ENCODE results near the gene C14orf180. TPM values are rescaled to one million over a fixed set of nuclear protein-coding genes. Genes with fewer than 3 reads are reported as not detected.

C14orf180 gene
- total and polyA plus RNA-seq, 2 donors from 2014 or later, result 2.1 to 3.1 TPM

DNA sequence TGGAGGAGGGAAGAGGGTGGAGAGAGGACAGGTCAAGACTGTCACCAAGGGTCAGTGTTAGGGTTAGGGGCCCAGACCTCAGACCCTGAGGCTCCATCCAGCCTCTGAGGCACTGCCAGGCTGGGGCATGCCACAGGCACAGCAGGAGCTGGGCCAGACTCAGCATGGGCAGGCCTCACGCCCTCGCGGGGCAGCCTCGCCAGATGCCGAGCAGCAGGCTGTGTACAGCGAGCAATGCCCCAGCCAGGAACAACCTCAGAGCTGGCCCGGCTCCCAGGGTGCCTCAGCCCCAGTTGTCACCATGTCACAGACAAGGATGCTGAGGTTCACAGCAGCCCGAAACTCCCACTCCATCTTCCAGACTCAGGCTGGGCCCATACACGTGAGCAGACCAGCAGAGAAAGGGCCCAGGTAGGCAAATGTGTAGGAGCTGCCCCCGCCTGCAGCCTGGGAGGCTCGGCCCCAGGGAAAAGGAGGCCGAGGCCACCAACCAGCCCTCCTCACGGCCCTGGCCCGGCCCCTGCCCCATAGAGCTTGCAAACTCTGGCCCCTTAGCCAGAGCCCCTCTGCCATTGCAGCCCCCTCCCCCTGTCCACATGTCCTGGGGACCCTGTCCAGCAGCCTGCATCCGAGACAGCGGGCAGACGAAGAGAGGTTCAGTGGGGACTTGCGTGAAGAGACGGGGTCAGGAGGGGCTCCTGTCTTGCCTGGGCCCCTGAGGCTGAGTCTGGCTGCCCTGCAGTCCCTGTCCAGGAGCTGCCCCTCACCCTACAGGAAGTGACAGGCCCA lies 7.5 kb downstream of the C14orf180 start:
- H3K9ac ChIP-seq (ENCODE audit: low read length in 3 of 3), result no peak overlapping the region
- H3K27ac ChIP-seq (ENCODE audit: low read depth in 2 of 2, low read length in 2 of 2), result no peak overlapping the region
- H3K4me1 ChIP-seq (ENCODE audit: control insufficient read depth in 2 of 3, insufficient read depth in 2 of 3, low read depth in 1 of 3, low read length in 3 of 3), result peaks cover 0 to 16% (median 0%) of the 10 kb centered on the region in 3 donors
- no peaks in the 10 kb centered on the region for H3K9me3 ChIP-seq (ENCODE audit: control insufficient read depth in 2 of 3, insufficient read depth in 1 of 3, low read length in 3 of 3)
- no peaks in the 10 kb centered on the region for H3K27me3 ChIP-seq (ENCODE audit: control insufficient read depth, insufficient read depth, low read length)
- no peak overlapping the region for H3K4me3 ChIP-seq (ENCODE audit: low read length in 3 of 3)
- DNase-seq (peak in 1 of 5 donors; percentile 89), FAIRE-seq (no peak)
- no peaks in the 10 kb centered on the region for H3K36me3 ChIP-seq (ENCODE audit: control insufficient read depth in 2 of 3, insufficient read depth in 3 of 3, low read length in 3 of 3)
- intact Hi-C loops (cut with DNase I), result no loop called here
- TF ChIP-seq, protein P1, sequence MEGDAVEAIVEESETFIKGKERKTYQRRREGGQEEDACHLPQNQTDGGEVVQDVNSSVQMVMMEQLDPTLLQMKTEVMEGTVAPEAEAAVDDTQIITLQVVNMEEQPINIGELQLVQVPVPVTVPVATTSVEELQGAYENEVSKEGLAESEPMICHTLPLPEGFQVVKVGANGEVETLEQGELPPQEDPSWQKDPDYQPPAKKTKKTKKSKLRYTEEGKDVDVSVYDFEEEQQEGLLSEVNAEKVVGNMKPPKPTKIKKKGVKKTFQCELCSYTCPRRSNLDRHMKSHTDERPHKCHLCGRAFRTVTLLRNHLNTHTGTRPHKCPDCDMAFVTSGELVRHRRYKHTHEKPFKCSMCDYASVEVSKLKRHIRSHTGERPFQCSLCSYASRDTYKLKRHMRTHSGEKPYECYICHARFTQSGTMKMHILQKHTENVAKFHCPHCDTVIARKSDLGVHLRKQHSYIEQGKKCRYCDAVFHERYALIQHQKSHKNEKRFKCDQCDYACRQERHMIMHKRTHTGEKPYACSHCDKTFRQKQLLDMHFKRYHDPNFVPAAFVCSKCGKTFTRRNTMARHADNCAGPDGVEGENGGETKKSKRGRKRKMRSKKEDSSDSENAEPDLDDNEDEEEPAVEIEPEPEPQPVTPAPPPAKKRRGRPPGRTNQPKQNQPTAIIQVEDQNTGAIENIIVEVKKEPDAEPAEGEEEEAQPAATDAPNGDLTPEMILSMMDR (IDR thresholded peaks at IDR 0.05; ENCODE audit: borderline replicate concordance, extremely low read depth, insufficient read depth), result no peak

DNA sequence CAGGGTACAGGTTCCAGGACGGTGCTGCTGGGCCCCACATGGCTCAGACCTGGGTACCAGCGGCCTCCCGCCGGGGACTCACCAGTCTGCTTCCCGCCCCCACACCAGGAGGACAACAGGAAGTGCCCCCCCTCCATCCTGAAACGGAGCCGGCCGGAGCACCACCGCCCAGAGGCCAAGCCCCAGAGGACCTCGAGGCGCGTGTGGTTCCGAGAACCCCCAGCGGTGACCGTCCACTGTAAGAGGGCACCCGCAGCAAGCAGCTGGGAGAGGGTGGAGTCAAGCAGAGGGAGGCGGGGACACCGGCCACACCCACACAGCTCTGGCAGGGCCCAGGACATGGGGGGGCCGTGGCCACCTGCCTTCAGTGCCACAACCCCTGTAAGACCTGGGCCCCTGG lies 8.1 kb downstream of the C14orf180 start:
- H3K27me3 ChIP-seq (ENCODE audit: control insufficient read depth, insufficient read depth, low read length), result no peaks in the 10 kb centered on the region
- FAIRE-seq, result no peak
- intact Hi-C loops (cut with DNase I), result no loop called here

DNA sequence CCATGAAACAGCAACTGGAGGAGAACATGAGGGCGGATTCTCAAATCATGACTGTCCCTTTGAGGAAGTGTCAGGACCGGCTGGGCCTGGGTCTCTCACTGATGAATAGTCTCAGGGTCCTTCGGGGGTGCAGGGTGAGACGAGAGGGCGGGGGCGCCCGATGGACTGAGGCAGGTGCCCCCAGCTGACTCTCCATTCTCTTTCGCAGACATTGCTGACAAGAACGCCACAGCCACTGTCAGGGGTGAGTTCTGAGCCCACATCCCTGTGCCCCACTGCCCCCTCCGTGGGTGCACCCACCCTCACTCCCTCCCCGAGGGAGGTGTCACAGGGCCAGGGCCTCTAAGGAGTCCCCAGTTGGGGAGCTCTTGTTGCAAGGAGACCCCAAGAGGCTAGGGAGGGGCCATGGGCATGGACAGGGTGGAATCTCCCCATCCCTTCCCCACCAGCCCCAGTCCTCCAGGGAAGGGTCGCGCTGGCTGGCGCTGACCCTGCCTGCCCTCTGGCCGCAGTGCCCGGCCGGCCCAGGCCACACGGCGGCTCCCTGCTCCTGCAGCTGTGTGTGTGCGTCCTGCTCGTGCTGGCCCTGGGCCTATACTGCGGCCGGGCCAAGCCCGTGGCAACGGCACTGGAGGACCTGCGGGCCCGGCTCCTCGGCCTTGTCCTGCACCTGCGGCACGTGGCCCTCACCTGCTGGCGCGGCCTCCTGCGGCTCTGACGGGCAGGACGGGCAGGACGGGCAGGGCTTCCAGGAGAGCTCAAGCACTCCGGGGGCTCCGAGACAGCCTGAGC lies 8.7 kb downstream of the C14orf180 start:
- Histone ChIP-seq H3K27ac (ENCODE audit: low read depth in 2 of 2, low read length in 2 of 2) (no peak overlapping the region), H3K27me3 (ENCODE audit: control insufficient read depth, insufficient read depth, low read length) (no peaks in the 10 kb centered on the region)
- intact Hi-C loops (cut with DNase I), result no loop called here

More for the DNA sequence above, 8.1 kb downstream of the C14orf180 start:
- TF ChIP-seq, protein P1 (IDR thresholded peaks at IDR 0.05; ENCODE audit: borderline replicate concordance, extremely low read depth, insufficient read depth), result no peak
- Histone ChIP-seq H3K27ac (ENCODE audit: low read depth in 2 of 2, low read length in 2 of 2) (no peak overlapping the region), H3K9me3 (ENCODE audit: control insufficient read depth in 2 of 3, insufficient read depth in 1 of 3, low read length in 3 of 3) (no peaks in the 10 kb centered on the region), H3K4me1 (ENCODE audit: control insufficient read depth in 2 of 3, insufficient read depth in 2 of 3, low read depth in 1 of 3, low read length in 3 of 3) (peaks cover 0 to 13% (median 0%) of the 10 kb centered on the region in 3 donors), H3K4me3 (ENCODE audit: low read length in 3 of 3) (no peak overlapping the region), H3K9ac (ENCODE audit: low read length in 3 of 3) (no peak overlapping the region), H3K36me3 (ENCODE audit: control insufficient read depth in 2 of 3, insufficient read depth in 3 of 3, low read length in 3 of 3) (no peaks in the 10 kb centered on the region)
- no peak for DNase-seq

More for the DNA sequence above, 8.7 kb downstream of the C14orf180 start:
- no peak for FAIRE-seq
- H3K9me3 ChIP-seq (ENCODE audit: control insufficient read depth in 2 of 3, insufficient read depth in 1 of 3, low read length in 3 of 3), result no peaks in the 10 kb centered on the region
- H3K9ac ChIP-seq (ENCODE audit: low read length in 3 of 3), result no peak overlapping the region
- DNase-seq, result no peak
- TF ChIP-seq, protein P1 (IDR thresholded peaks at IDR 0.05; ENCODE audit: borderline replicate concordance, extremely low read depth, insufficient read depth), result no peak
- peaks cover 0 to 7% (median 0%) of the 10 kb centered on the region in 3 donors for H3K4me1 ChIP-seq (ENCODE audit: control insufficient read depth in 2 of 3, insufficient read depth in 2 of 3, low read depth in 1 of 3, low read length in 3 of 3)
- no peaks in the 10 kb centered on the region for H3K36me3 ChIP-seq (ENCODE audit: control insufficient read depth in 2 of 3, insufficient read depth in 3 of 3, low read length in 3 of 3)
- no peak overlapping the region for H3K4me3 ChIP-seq (ENCODE audit: low read length in 3 of 3)
